GM12874 (cell line): ENCODE results near the gene MST1.

Source experiments
- CTCF ChIP-seq: IDR thresholded peaks from 2 replicates; pipeline ENCODE4 v1.5.1; 2011; ENCODE audit warnings: low read depth, mild to moderate bottlenecking, control low read depth, low read length, moderate library complexity; ENCODE audit not compliant: insufficient read depth

The MST1 gene

GRCh38 chr3:49699281-49699979 lies 10.2 kb upstream of the MST1 start:
- no peak for TF ChIP-seq CTCF

GRCh38 chr3:49683162-49683561 lies 6.1 kb downstream of the MST1 start:
- no peak for TF ChIP-seq CTCF

GRCh38 chr3:49681543-49681942 lies 7.7 kb downstream of the MST1 start:
- TF ChIP-seq CTCF = no peak

- TF ChIP-seq CTCF = no peak
These were observed 8.1 kb downstream of the MST1 start for GRCh38 chr3:49681232-49681522.

- no peak for TF ChIP-seq CTCF
These were observed 8.6 kb downstream of the MST1 start for GRCh38 chr3:49680493-49681231.

- no peak for TF ChIP-seq CTCF
These were observed 13.4 kb downstream of the MST1 start for GRCh38 chr3:49675912-49676311.

GRCh38 chr3:49674497-49674983 lies 14.7 kb downstream of the MST1 start:
- no peak for TF ChIP-seq CTCF
